Epithelial cell of proximal tubule (primary cell): ENCODE results near the gene TRPM1. TPM values are rescaled to one million over a fixed set of nuclear protein-coding genes. Genes with fewer than 3 reads are reported as not detected.
A peak's percentile ranks its signal among the peaks of the same experiment; 100 is the strongest.

Experiments
- DNase-seq: peaks from one replicate; pipeline ENCODE4 v3.0.0-alpha.2; 2011; ENCODE audit warnings: low read depth
- H3K4me3 ChIP-seq: 2 replicates; pipeline ENCODE4 v1.5.1; 2011; ENCODE audit warnings: low read depth, mild to moderate bottlenecking, low read length
- total RNA-seq: library from RNA; depleted of rRNA; stranded (reverse); fragments of >200 nt; gene quantifications from 2 replicates; pipeline ENCODE4 v1.2.3, GENCODE V29; 2015
- TF ChIP-seq, protein P1 (sequence below): conservative IDR thresholded peaks from 2 replicates; pipeline ENCODE4 v1.5.1; 2012; ENCODE audit warnings: low read depth, mild to moderate bottlenecking, low read length

Gene TRPM1
- total RNA-seq, 1 donor from 2014 or later, result not detected

DNA sequence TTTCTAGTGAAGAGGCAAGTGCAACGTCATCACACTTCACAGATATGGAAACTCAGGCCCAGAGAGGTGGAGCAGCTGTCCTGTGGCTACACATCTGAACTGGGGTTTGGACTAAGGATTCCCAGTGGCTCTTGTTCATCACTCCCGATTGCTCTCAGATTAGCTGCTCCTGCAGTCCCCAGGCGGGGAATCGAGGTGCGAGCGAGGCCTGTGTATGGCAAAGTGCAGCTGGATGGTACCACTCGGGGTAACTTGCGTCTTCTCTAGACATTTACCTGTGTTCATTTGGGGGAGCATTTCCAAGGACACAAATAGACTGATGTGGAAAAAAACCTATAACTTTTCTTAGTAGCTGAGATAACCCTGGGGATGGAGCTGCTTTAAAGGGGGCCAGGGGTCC, 45.9 kb upstream of the TRPM1 start:
- TF ChIP-seq, protein P1, sequence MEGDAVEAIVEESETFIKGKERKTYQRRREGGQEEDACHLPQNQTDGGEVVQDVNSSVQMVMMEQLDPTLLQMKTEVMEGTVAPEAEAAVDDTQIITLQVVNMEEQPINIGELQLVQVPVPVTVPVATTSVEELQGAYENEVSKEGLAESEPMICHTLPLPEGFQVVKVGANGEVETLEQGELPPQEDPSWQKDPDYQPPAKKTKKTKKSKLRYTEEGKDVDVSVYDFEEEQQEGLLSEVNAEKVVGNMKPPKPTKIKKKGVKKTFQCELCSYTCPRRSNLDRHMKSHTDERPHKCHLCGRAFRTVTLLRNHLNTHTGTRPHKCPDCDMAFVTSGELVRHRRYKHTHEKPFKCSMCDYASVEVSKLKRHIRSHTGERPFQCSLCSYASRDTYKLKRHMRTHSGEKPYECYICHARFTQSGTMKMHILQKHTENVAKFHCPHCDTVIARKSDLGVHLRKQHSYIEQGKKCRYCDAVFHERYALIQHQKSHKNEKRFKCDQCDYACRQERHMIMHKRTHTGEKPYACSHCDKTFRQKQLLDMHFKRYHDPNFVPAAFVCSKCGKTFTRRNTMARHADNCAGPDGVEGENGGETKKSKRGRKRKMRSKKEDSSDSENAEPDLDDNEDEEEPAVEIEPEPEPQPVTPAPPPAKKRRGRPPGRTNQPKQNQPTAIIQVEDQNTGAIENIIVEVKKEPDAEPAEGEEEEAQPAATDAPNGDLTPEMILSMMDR, result no peak
- H3K4me3 ChIP-seq, result no peak overlapping the region
- no peak for DNase-seq

DNA sequence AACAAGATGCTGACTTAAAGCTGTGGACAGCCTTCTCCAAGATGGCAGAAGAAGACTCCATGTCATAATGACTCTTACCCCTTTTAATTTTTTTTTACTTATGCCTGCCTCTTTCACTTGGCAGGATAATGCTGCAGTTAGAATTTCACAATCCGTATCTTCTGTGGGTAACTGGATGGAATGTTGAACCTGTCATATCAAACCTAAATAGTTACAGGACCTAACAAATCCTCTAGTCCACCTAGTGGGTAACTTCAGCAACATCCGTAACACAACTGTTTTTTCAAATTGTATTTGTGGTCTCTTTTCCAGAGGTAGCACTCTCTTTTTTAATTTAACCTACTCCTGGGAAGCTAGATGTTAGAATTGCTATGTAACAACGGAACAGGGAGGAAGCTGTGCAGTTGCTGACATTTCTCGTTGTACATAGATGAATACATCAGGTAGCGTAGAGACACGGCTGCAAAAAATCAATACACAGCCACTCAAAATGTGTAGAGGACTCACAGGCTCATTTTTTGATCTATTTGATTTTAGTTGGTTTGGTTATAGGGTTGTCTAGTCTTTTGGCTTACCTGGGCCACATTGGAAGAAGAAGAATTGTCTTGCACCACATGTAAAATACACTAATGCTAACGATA, 43.9 kb upstream of the TRPM1 start:
- TF ChIP-seq, protein P1, result peak; percentile 28
- no peak for DNase-seq
- H3K4me3 ChIP-seq, result no peak overlapping the region

DNA sequence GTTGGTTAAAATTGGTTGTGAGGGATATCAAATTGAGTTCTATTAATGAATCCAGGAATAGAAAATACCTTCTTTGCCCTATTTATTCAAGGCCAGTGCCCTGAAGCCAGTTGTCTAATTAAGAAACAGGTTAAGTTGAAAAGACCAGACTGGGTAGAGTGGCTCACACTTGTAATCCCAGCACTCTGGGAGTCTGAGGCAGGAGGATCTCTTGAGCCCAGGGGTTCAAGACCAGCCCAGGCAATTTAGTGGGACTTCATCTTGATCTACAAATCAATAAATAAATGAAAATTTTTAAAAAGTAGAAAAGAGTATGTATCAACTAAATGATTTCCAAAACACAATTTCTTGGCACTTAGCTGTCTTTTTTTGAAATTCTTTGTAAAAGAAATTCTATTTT, 40.3 kb upstream of the TRPM1 start:
- TF ChIP-seq, protein P1, result no peak
- H3K4me3 ChIP-seq, result no peak overlapping the region
- DNase-seq, result no peak

DNA sequence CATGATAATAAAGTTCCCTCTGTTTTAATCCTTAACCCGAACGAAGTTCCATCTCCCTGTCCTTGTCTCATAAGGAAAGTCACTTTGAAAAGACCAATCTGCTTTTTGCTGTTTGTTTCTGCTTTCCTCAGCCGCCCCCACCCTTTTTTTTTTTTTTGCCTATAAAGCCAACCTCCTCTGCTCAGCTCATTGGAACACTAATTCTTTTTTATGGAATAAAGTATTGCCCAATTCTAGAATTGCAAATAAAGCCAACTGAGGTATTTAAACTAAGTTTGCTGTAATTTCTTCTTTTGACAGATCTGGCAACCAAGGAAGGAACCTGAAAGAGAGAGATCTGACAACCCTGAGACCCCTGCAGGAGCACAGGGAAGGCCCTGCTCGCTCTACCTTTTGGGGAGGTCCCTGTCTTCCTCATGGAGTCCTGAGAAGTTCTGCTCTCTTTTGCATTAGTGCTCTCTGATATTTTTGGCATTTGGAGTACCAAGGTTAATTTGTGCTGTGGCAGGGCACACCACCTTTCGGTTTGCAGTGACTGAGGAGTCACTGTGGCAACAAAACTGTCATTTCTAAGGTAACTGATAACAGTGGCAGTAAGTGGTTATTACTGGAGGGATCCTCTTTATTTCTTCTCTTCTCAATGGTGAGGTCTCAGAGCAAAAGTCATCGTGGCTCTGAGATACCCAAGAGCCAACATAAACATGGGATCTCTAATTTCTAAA, 35.2 kb upstream of the TRPM1 start:
- TF ChIP-seq, protein P1, result no peak
- DNase-seq, result no peak
- no peak overlapping the region for H3K4me3 ChIP-seq

DNA sequence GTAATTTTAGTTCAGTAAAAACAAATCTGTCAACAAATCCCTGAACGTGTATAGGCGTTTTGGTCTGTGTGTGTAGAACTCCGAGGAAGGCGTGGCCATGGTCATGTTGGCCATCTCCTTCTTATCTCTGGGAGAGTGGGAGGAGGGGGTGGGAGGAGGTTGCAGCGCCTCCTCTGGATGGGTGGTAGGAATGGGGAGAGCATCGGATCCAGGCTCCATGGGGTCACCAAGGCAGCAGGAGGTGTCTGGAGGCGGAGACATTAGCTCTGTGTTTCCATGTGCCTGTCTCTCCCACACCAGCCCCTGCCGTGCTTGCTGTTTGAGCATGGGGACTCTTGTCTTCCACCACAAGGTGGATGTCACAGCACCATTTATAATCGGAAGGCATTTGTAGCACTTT, 34.5 kb upstream of the TRPM1 start:
- TF ChIP-seq, protein P1, result no peak
- no peak for DNase-seq
- no peak overlapping the region for H3K4me3 ChIP-seq

DNA sequence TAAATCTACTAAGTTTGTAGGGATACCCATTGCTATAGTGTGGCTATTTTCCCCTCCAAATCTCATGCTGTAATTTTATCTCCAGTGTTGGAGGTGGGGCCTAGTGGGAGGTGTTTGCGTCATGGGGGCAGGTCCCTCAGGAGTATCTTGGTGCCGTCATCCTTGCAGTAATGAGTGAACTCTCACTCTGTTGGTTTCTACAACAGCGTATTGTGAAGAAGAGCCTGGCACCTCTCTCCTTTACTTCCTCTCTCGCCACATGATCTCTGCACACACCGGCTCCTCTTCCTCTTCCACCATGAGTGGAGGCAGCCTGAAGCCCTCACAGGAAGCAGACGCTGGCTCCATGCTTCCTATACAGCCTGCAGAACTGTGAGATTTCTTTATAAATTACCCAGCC, 34.0 kb upstream of the TRPM1 start:
- TF ChIP-seq, protein P1, result no peak
- DNase-seq, result no peak
- H3K4me3 ChIP-seq, result no peak overlapping the region

DNA sequence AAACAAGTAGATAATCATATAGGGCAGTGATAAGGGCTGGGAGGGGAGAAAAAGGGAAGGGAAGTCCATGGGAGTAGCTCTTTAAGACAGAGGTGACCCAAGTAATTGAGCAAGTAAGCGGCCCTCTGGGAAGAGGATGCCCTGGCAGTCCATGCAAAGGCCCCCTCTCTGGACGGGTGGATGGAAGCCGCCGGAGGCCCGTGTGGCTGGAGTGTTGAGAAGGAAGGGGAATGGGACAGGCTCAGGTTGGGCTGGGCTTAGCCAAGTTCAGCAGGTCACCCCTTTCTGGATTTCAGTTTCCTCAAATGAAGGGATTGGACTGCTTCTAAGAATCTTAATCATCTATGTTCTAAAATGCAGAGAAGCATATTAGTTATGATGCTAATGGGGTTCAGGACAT, 32.4 kb upstream of the TRPM1 start:
- TF ChIP-seq, protein P1, result no peak
- no peak overlapping the region for H3K4me3 ChIP-seq
- DNase-seq, result no peak
